ENCODE data around the gene CHRM4.
A peak's percentile ranks its signal among the peaks of the same experiment; 100 is the strongest.

CHRM4 gene

DNA sequence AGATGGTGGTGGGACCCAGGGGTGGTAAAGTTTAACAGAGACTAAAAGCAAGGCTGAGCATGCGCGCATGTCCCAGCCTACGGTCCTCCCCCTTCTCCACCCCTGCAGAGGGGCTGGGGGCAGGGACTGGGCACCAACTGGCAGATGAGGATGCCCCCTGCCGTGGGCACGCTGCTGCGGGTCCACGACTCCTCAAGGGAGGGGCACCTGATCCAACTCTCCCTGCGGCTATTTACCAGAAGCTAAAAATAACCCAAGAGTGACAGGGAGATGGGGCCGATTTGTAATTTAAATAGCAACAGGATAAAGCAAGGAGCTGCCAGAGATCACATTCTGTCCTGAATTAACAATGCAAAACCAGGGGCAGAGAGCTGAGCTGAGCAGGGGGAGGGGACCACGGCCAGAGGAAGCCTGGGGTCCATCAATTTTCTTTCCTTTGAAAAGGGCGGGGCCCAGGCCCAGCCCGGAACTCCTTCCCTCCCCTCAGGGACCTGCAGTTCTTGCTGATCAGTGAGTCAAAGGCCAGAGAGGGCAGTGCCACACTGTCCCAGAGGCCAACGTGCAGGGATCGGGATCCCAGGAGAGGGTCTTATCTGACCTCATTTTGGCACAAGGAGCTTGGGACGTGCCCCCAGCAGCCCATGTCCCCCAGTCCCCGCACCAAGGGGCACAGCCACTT lies 52.4 kb downstream of the CHRM4 start:
- Histone ChIP-seq H3K27me3 (peaks cover 17 to 25% (median 22%) of the 10 kb centered on the region in 11 experiments), H3K4me1 (peaks cover 32 to 93% (median 74%) of the 10 kb centered on the region in 10 experiments), H3K36me3 (no peaks in the 10 kb centered on the region), H3K4me3 (0 out of 20 replicates have a peak overlapping the region, but pooled peaks of 1 of the 10 experiments have one; percentile 4), H3K27ac (peak overlapping the region in 7 of 11 experiments; percentile 9 to 62 (median 34); a peak in 10 of 22 replicates), H3K9ac (peak overlapping the region in 2 of 11 experiments; percentile 28 to 30; a peak in 2 of 22 replicates), H3K9me3 (replicated peaks in 1 of 11) (no peaks in the 10 kb centered on the region), H4K20me1 (peaks cover 0 to 2% (median 0%) of the 10 kb centered on the region in 11 experiments; a peak in 2 of 22 replicates), H3K4me2 (peak overlapping the region; percentile 59 to 93 (median 76))
- no peak for TF ChIP-seq Cebpa-rat (IDR thresholded peaks at IDR 0.05)

GRCh38 chr11:46338636-46338987 lies 53.0 kb downstream of the CHRM4 start:
- H3K4me2 ChIP-seq = peak overlapping the region; percentile 59 to 93 (median 76)
- peaks cover 23 to 30% (median 27%) of the 10 kb centered on the region in 11 experiments for H3K27me3 ChIP-seq
- H4K20me1 ChIP-seq = peaks cover 0 to 7% (median 0%) of the 10 kb centered on the region in 11 experiments; a peak in 4 of 22 replicates
- peaks cover 32 to 93% (median 72%) of the 10 kb centered on the region in 10 experiments for H3K4me1 ChIP-seq
- TF ChIP-seq Cebpa-rat (IDR thresholded peaks at IDR 0.05) = no peak
- no peaks in the 10 kb centered on the region for H3K36me3 ChIP-seq
- H3K9me3 ChIP-seq (replicated peaks in 1 of 11) = no peaks in the 10 kb centered on the region
- H3K9ac ChIP-seq = peak overlapping the region in 2 of 11 experiments; percentile 28 to 30; a peak in 2 of 22 replicates
- peak overlapping the region in 7 of 11 experiments; percentile 9 to 62 (median 34); a peak in 10 of 22 replicates for H3K27ac ChIP-seq
- H3K4me3 ChIP-seq = no peak overlapping the region

GRCh38 chr11:46337626-46338345 lies 53.8 kb downstream of the CHRM4 start:
- Histone ChIP-seq H3K4me3 (0 out of 20 replicates have a peak overlapping the region, but pooled peaks of 1 of the 10 experiments have one; percentile 15), H3K27ac (peak overlapping the region in 4 of 11 experiments; percentile 34 to 75 (median 57); a peak in 7 of 22 replicates), H3K9me3 (replicated peaks in 1 of 11) (no peaks in the 10 kb centered on the region), H3K4me1 (peaks cover 37 to 93% (median 74%) of the 10 kb centered on the region in 10 experiments), H3K27me3 (peaks cover 31 to 39% (median 36%) of the 10 kb centered on the region in 11 experiments), H3K4me2 (peak overlapping the region; percentile 45 to 93 (median 76); a peak in 18 of 22 replicates), H3K9ac (peak overlapping the region in 2 of 11 experiments; percentile 11 to 12; a peak in 2 of 22 replicates), H4K20me1 (peaks cover 0 to 11% (median 0%) of the 10 kb centered on the region in 11 experiments; a peak in 8 of 22 replicates), H3K36me3 (no peaks in the 10 kb centered on the region)
- no peak for TF ChIP-seq Cebpa-rat (IDR thresholded peaks at IDR 0.05)

DNA sequence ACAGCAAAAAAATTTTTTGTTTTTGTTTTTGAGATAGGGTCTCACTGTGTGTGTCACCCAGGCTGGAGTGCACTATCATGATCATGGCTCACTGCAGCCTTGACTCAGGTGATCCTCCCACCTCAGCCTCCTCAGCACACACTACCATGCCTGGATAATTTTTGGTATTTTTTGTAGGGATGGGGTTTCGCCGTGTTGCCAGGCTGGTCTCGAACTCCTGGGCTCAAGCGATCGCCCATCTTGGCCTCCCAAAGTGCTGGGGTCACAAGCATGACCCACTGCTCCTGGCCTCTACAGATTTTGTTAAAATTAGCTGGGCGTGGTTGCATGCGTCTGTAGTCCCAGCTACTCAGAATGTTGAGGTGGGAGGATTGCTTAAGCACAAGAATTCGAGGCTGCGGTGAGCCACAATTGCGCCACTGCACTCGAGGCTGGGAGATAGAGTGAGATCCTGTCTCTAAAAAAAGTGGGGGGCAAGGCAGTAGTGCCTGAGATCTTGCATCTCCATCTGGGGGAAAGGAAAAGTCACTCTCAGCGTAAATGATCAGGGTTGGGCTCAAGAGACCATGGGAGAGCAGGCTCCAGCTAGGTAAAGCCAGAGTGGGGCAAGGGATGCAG lies 54.9 kb downstream of the CHRM4 start:
- Histone ChIP-seq H3K9ac (peak overlapping the region in 4 of 11 experiments; percentile 4 to 35 (median 16); a peak in 5 of 22 replicates), H3K36me3 (no peaks in the 10 kb centered on the region), H3K4me1 (peaks cover 35 to 93% (median 71%) of the 10 kb centered on the region in 10 experiments), H3K4me3 (peak overlapping the region in 1 of 10 experiments; percentile 24; a peak in 2 of 20 replicates), H3K9me3 (replicated peaks in 1 of 11) (no peaks in the 10 kb centered on the region), H3K27ac (peak overlapping the region in 8 of 11 experiments; percentile 1 to 75 (median 46); a peak in 12 of 22 replicates), H4K20me1 (peaks cover 0 to 15% (median 5%) of the 10 kb centered on the region in 11 experiments; a peak in 9 of 22 replicates), H3K27me3 (peaks cover 42 to 50% (median 47%) of the 10 kb centered on the region in 11 experiments), H3K4me2 (peak overlapping the region; percentile 12 to 93 (median 62); a peak in 20 of 22 replicates)
- peak in 9 of 11 experiments; percentile 47 to 77 (median 68); a peak in 13 of 22 replicates for TF ChIP-seq Cebpa-rat (IDR thresholded peaks at IDR 0.05)

- Histone ChIP-seq H3K27me3 (peaks cover 48 to 56% (median 53%) of the 10 kb centered on the region in 11 experiments), H3K4me3 (0 out of 20 replicates have a peak overlapping the region, but pooled peaks of 1 of the 10 experiments have one; percentile 24), H3K4me1 (peaks cover 36 to 93% (median 73%) of the 10 kb centered on the region in 10 experiments), H3K27ac (peak overlapping the region in 8 of 11 experiments; percentile 23 to 75 (median 46); a peak in 11 of 22 replicates), H3K9me3 (replicated peaks in 1 of 11) (no peaks in the 10 kb centered on the region), H3K36me3 (no peaks in the 10 kb centered on the region), H3K9ac (peak overlapping the region in 4 of 11 experiments; percentile 2 to 35 (median 6); a peak in 5 of 22 replicates), H4K20me1 (peaks cover 0 to 17% (median 5%) of the 10 kb centered on the region in 11 experiments; a peak in 9 of 22 replicates), H3K4me2 (peak overlapping the region in 10 of 11 experiments; percentile 12 to 93 (median 64); a peak in 17 of 22 replicates)
- no peak for TF ChIP-seq Cebpa-rat (IDR thresholded peaks at IDR 0.05)
These were observed 55.5 kb downstream of the CHRM4 start for GRCh38 chr11:46335890-46336562.

DNA sequence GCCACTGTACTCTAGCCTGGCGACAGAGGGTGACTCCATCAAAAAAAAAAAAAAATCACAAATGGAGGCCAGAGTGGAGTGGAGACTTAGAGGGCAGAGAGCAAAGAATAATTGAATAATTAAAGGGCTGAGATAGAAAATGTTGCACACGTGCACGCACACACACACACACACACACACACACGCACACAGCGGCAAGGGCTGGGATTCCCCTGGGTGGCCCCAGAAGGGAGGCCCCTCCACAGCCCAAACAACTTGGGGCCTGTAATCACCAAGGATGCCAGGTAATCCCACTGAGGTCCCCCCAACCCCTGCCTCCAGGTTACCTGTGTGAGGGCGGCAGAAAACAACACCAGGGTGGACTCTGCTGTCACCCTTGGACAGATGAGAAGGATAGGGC lies 56.3 kb downstream of the CHRM4 start:
- Histone ChIP-seq H3K4me1 (peaks cover 44 to 93% (median 80%) of the 10 kb centered on the region in 10 experiments), H4K20me1 (peaks cover 0 to 24% (median 5%) of the 10 kb centered on the region in 11 experiments; a peak in 9 of 22 replicates), H3K9me3 (replicated peaks in 1 of 11) (no peaks in the 10 kb centered on the region), H3K27ac (peak overlapping the region in 4 of 11 experiments; percentile 23 to 75 (median 56); a peak in 4 of 22 replicates), H3K4me3 (no peak overlapping the region), H3K4me2 (peak overlapping the region in 4 of 11 experiments; percentile 62 to 93 (median 90); a peak in 6 of 22 replicates), H3K27me3 (peaks cover 56 to 64% (median 61%) of the 10 kb centered on the region in 11 experiments), H3K9ac (no peak overlapping the region), H3K36me3 (no peaks in the 10 kb centered on the region)
- no peak for TF ChIP-seq Cebpa-rat (IDR thresholded peaks at IDR 0.05)

- no peak overlapping the region; a peak in 1 of 20 replicates for H3K4me3 ChIP-seq
- no peak overlapping the region for H3K9ac ChIP-seq
- H3K36me3 ChIP-seq = no peaks in the 10 kb centered on the region
- TF ChIP-seq Cebpa-rat (IDR thresholded peaks at IDR 0.05) = no peak
- peak overlapping the region in 3 of 11 experiments; percentile 89 to 97 (median 91); a peak in 4 of 22 replicates for H3K4me2 ChIP-seq
- peaks cover 67 to 74% (median 71%) of the 10 kb centered on the region in 11 experiments for H3K27me3 ChIP-seq
- H3K4me1 ChIP-seq = peaks cover 48 to 92% (median 80%) of the 10 kb centered on the region in 10 experiments
- H4K20me1 ChIP-seq = peaks cover 0 to 24% (median 5%) of the 10 kb centered on the region in 11 experiments; a peak in 9 of 22 replicates
- no peak overlapping the region for H3K27ac ChIP-seq
- no peaks in the 10 kb centered on the region for H3K9me3 ChIP-seq (replicated peaks in 1 of 11)
These were observed 57.4 kb downstream of the CHRM4 start for GRCh38 chr11:46334211-46334610.

Measured in BLaER1 treated with 17β-estradiol and CSF1 and Interleukin-3, amounts not matched to agents 10 nM and 100 nM (cell line).